ENCODE results near the gene STX4.

DNA sequence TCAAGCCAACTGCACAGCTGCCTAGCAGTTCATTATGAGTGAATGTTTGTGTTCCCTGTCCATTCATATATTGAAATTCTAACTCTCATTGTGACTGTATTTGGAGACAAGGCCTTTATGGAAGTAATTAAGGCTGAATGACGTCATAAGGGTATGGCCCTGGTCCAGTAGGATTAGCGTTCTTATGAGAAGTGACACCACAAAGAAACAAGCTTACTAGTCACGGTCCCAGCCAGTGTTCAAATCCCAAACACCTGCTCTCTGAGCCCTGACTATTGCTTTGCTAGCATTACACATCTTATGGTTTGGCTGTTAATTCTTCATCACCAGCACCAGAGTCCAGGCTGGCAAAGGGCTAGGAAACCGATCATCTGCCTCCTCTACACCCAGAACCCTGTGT lies 38.5 kb downstream of the STX4 start:
- TF ChIP-seq, protein P1, sequence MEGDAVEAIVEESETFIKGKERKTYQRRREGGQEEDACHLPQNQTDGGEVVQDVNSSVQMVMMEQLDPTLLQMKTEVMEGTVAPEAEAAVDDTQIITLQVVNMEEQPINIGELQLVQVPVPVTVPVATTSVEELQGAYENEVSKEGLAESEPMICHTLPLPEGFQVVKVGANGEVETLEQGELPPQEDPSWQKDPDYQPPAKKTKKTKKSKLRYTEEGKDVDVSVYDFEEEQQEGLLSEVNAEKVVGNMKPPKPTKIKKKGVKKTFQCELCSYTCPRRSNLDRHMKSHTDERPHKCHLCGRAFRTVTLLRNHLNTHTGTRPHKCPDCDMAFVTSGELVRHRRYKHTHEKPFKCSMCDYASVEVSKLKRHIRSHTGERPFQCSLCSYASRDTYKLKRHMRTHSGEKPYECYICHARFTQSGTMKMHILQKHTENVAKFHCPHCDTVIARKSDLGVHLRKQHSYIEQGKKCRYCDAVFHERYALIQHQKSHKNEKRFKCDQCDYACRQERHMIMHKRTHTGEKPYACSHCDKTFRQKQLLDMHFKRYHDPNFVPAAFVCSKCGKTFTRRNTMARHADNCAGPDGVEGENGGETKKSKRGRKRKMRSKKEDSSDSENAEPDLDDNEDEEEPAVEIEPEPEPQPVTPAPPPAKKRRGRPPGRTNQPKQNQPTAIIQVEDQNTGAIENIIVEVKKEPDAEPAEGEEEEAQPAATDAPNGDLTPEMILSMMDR (IDR thresholded peaks at IDR 0.05 in 4 of 5, conservative IDR thresholded peaks at IDR 0.05 in 1 of 5) = no peak
- TF ChIP-seq POLR2A (IDR thresholded peaks at IDR 0.05) = no peak
